HepG2 (cell line): ENCODE measurements around the gene EPB41L1. TPM values are rescaled to one million over a fixed set of nuclear protein-coding genes. Genes with fewer than 3 reads are reported as not detected.

Experiments used
- ATAC-seq: fragments of 200-7000 bp; cut with Tn5 transposase; 3 replicates; pipeline ENCODE4 v1.9.1; 2020; ENCODE audit warnings: mild to moderate bottlenecking, moderate library complexity
- BruUV-seq: library from RNA; stranded (reverse); fragments of 400-500 nt; replicated peaks from 2 replicates; lab custom pipeline; 2021; lab: Mats Ljungman, UMichigan
- CTCF ChIA-PET: fragments of 300-600 bp; formaldehyde crosslinking; extraction: SDS; loops from one replicate; lab custom pipeline; 2021; ENCODE audit warnings: low total read pairs, inconsistent platforms, low intra/inter-chr PET ratio; lab: Yijun Ruan, JAX
- POLR2A ChIA-PET: fragments of 350-600 bp; sonication (Branson Sonifier 250); formaldehyde crosslinking; loops from one replicate; lab custom pipeline; 2020; ENCODE audit warnings: antibody characterized with exemption, inconsistent platforms; lab: Yijun Ruan, JAX
- DNase-seq: peaks from one replicate; pipeline ENCODE4 v3.0.0-alpha.2; 2015; ENCODE audit warnings: low spot score
- FAIRE-seq: peaks from 3 replicates; lab custom pipeline; 2011; peaks lifted over from hg19 to GRCh38; lab: Jason Lieb, UNC
- H2AFZ ChIP-seq: one replicate; pipeline ENCODE4 v1.6.1; 2011; ENCODE audit warnings: low read length, inconsistent platforms
- H3K27ac ChIP-seq: fragments of 300-600 bp; 3 replicates; pipeline ENCODE4 v1.8.0; 2011; ENCODE audit warnings: mixed run types, mild to moderate bottlenecking, mixed read lengths, low read length, inconsistent platforms; ENCODE audit not compliant: insufficient read depth; ENCODE audit errors: extremely low read length
- H3K27me3 ChIP-seq, 2 experiments: fragments of 200-600 bp in 1 of 2; 2 replicates in 1 of 2; 3 replicates in 1 of 2; pipeline versions ENCODE4 v1.6.0 to v1.8.0; 2011; ENCODE audit warnings: low read length in 2 of 2, mild to moderate bottlenecking in 2 of 2, moderate library complexity in 2 of 2, inconsistent platforms in 1 of 2; ENCODE audit not compliant: insufficient read depth in 2 of 2, control insufficient read depth in 1 of 2
- H3K36me3 ChIP-seq, 2 experiments: fragments of 200-600 bp in 1 of 2; replicated peaks in 1 of 2; 2 replicates in 1 of 2; 3 replicates in 1 of 2; pipeline versions ENCODE4 v1.5.1 to v1.8.0; 2011; ENCODE audit warnings: low read length in 2 of 2, inconsistent platforms in 1 of 2; ENCODE audit not compliant: insufficient read depth in 2 of 2, control insufficient read depth in 1 of 2
- H3K4me1 ChIP-seq: 2 replicates; pipeline ENCODE4 v1.5.1; 2012; ENCODE audit warnings: low read length, inconsistent platforms; ENCODE audit not compliant: insufficient read depth
- H3K4me2 ChIP-seq: 2 replicates; pipeline ENCODE4 v1.6.0; 2011; ENCODE audit warnings: low read depth, low read length, inconsistent platforms
- H3K4me3 ChIP-seq, 3 experiments: fragments of 200-600 bp in 1 of 3; sonication (generic), shearing (Covaris generic) in 1 of 3; replicated peaks in 1 of 3; 2 replicates each; pipeline ENCODE4 v1.5.1; 2011 to 2016; ENCODE audit warnings: low read length in 3 of 3, inconsistent platforms in 2 of 3, low read depth in 2 of 3, mild to moderate bottlenecking in 2 of 3, control low read depth in 1 of 3, mixed read lengths in 1 of 3; ENCODE audit not compliant: insufficient read depth in 1 of 3
- H3K79me2 ChIP-seq: one replicate; pipeline ENCODE4 v1.6.1; 2011; ENCODE audit warnings: low read length, inconsistent platforms; ENCODE audit not compliant: insufficient read depth
- H3K9ac ChIP-seq: 2 replicates; pipeline ENCODE4 v1.6.0; 2011; ENCODE audit warnings: mild to moderate bottlenecking, low read depth, low read length, inconsistent platforms; ENCODE audit not compliant: insufficient read depth
- H3K9me3 ChIP-seq: 2 replicates; pipeline ENCODE4 v1.5.1; 2012; ENCODE audit warnings: mild to moderate bottlenecking, low read length
- H4K20me1 ChIP-seq: 2 replicates; pipeline ENCODE4 v1.6.0; 2011; ENCODE audit warnings: inconsistent platforms, mild to moderate bottlenecking, low read length, moderate library complexity; ENCODE audit not compliant: insufficient read depth
- MBD4 ChIP-seq: IDR thresholded peaks from 2 replicates; pipeline ENCODE4 v1.6.1; 2012; ENCODE audit warnings: low read length, inconsistent platforms, borderline replicate concordance
- MEIS1 ChIP-seq: sonication (generic); formaldehyde crosslinking; IDR thresholded peaks from 2 replicates; pipeline ENCODE4 v1.9.0; 2021; ENCODE audit warnings: mild to moderate bottlenecking, missing genetic modification reagents, moderate library complexity, borderline replicate concordance
- NR2F2 ChIP-seq: IDR thresholded peaks from 2 replicates; pipeline ENCODE4 v1.6.1; 2012; ENCODE audit warnings: low read depth, inconsistent platforms, borderline replicate concordance
- SRSF9 ChIP-seq: fragments of 200-400 bp; formaldehyde crosslinking; IDR thresholded peaks from 2 replicates; pipeline ENCODE4 v1.6.1; 2018; ENCODE audit warnings: borderline replicate concordance, mild to moderate bottlenecking, low read depth, low read length; ENCODE audit not compliant: insufficient read depth, poor library complexity, severe bottlenecking
- THAP7 ChIP-seq: sonication (generic); formaldehyde crosslinking; IDR thresholded peaks from 2 replicates; pipeline ENCODE4 v1.8.1; 2023; ENCODE audit warnings: mild to moderate bottlenecking, missing genetic modification reagents
- ZBTB39 ChIP-seq: sonication (generic); formaldehyde crosslinking; IDR thresholded peaks from 2 replicates; pipeline ENCODE4 v1.5.0; 2020; ENCODE audit warnings: missing genetic modification reagents
- ZFYVE20 ChIP-seq: sonication (generic); formaldehyde crosslinking; IDR thresholded peaks from 2 replicates; pipeline ENCODE4 v1.8.0; 2023; ENCODE audit warnings: low read depth, mild to moderate bottlenecking, moderate library complexity, missing genetic modification reagents, borderline replicate concordance
- ZNF10 ChIP-seq: sonication (generic); formaldehyde crosslinking; IDR thresholded peaks from 2 replicates; pipeline ENCODE4 v1.4.0; 2020; ENCODE audit warnings: mild to moderate bottlenecking, low read depth, missing genetic modification reagents, borderline replicate concordance
- ZNF251 ChIP-seq: sonication (generic); formaldehyde crosslinking; IDR thresholded peaks from 2 replicates; pipeline ENCODE4 v1.9.0; 2021; ENCODE audit warnings: mild to moderate bottlenecking, missing genetic modification reagents
- ZNF496 ChIP-seq: sonication (generic); formaldehyde crosslinking; IDR thresholded peaks from 2 replicates; pipeline ENCODE4 v1.8.1; 2023; ENCODE audit warnings: mild to moderate bottlenecking, moderate library complexity, missing genetic modification reagents; ENCODE audit not compliant: insufficient replicate concordance
- ZNF543 ChIP-seq: sonication (generic); formaldehyde crosslinking; IDR thresholded peaks from 2 replicates; pipeline ENCODE4 v1.4.0; 2020; ENCODE audit warnings: mild to moderate bottlenecking, missing genetic modification reagents
- ZNF816 ChIP-seq: sonication (generic); formaldehyde crosslinking; IDR thresholded peaks from 2 replicates; pipeline ENCODE4 v1.8.0; 2022; ENCODE audit warnings: missing genetic modification reagents, mild to moderate bottlenecking, borderline replicate concordance
- ZSCAN9 ChIP-seq: IDR thresholded peaks from 2 replicates; pipeline ENCODE4 v1.6.1; 2016; ENCODE audit warnings: borderline replicate concordance
- WGBS: methylation state at CpG from one replicate; pipeline ENCODE4 v1.1.6; 2017; ENCODE audit warnings: low lambda C conversion rate; 5-methylcytosine and 5-hydroxymethylcytosine counted together
- in situ Hi-C: cut with HindIII; loops from 2 replicates; pipeline ENCODE4 v1.10.0; 2017; ENCODE audit warnings: low pct_unique_long_range_greater_than_20kb; ENCODE audit not compliant: extremely low pct_ligation_motif_present
- intact Hi-C: fragments of 100-400 bp; cut with micrococcal nuclease; formaldehyde crosslinking; loops from one replicate; pipeline ENCODE4 v1.10.0; 2022; ENCODE audit not compliant: unreplicated experiment
- polyA plus RNA-seq, 8 experiments: library from polyadenylated mRNA; depleted of rRNA in 3 of 8; stranded (reverse) in 7 of 8; unstranded in 1 of 8; fragments of >200 nt; fragmentation: Illumina TruSeq in 4 of 8; extraction: Trizol in 4 of 8; gene quantifications; 2 replicates each; pipeline versions ENCODE4 v1.2.1 to v1.2.3, GENCODE V29; 2011 to 2016; ENCODE audit warnings: low read depth in 4 of 8, missing spikeins in 1 of 8, mixed read lengths in 1 of 8; ENCODE audit not compliant: insufficient read depth in 1 of 8
- total RNA-seq, 5 experiments: library from RNA; depleted of rRNA; stranded (reverse); fragments of >200 nt; fragmentation: Illumina TruSeq; extraction: Trizol; gene quantifications; 2 replicates each; pipeline ENCODE4 v1.2.3, GENCODE V29; 2016; ENCODE audit warnings: low read depth in 1 of 5

Gene EPB41L1
- total and polyA plus RNA-seq, 2 of the 13 experiments (the other 11 are each of a cell fraction or from before 2014, with no cell fraction given): 16.7 to 39.0 TPM

GRCh38 chr20:36277546-36277945, 123.0 kb downstream of the EPB41L1 start (continued):
- TF ChIP-seq ZNF543 (CRISPR knock-in tag) (no peak), ZFYVE20 (no peak), NR2F2 (no peak), ZSCAN9 (CRISPR knock-in tag) (no peak), ZNF10 (CRISPR knock-in tag) (no peak), THAP7 (CRISPR knock-in tag) (no peak), MBD4 (no peak), ZNF251 (CRISPR knock-in tag) (no peak)

GRCh38 chr20:36279362-36279761, 124.8 kb downstream of the EPB41L1 start:
- ATAC-seq (no peak), FAIRE-seq (no peak), DNase-seq (no peak)
- no peaks in the 10 kb centered on the region for H3K79me2 ChIP-seq
- H2AFZ ChIP-seq: no peak overlapping the region
- H4K20me1 ChIP-seq: no peaks in the 10 kb centered on the region
- no peak overlapping the region for H3K27ac ChIP-seq
- no peak overlapping the region for H3K9ac ChIP-seq
- TF ChIP-seq MEIS1 (CRISPR knock-in tag) (no peak), MBD4 (no peak), ZNF816 (no peak), ZNF496 (CRISPR knock-in tag) (no peak), SRSF9 (no peak), ZBTB39 (CRISPR knock-in tag) (no peak)
- peaks cover 0 to 24% of the 10 kb centered on the region in 2 experiments; a peak in 3 of 5 replicates for H3K27me3 ChIP-seq
- H3K36me3 ChIP-seq: peaks cover 0 to 2% of the 10 kb centered on the region in 2 experiments; a peak in 2 of 5 replicates
- WGBS: 62% methylated on average over 5 of the region's 5 CpGs
- H3K9me3 ChIP-seq: no peaks in the 10 kb centered on the region
- in situ Hi-C loops (loop anchor here (5.0 kb wide), 1 partner anchor 163 kb away; no protein-coding TSS in a partner anchor), intact Hi-C loops (loop anchor here (10.0 kb wide), 1 partner anchor 115 kb away; no protein-coding TSS in a partner anchor)
- CTCF ChIA-PET: no interaction called here
- no peak overlapping the region for H3K4me2 ChIP-seq
- POLR2A ChIA-PET: no interaction called here
- no TSS peak for BruUV-seq
- H3K4me3 ChIP-seq: no peak overlapping the region
- H3K4me1 ChIP-seq: no peaks in the 10 kb centered on the region
